Esophagus muscularis mucosa (tissue), 4 donors: Measurements from ENCODE around the gene HIP1R. TPM values are rescaled to one million over a fixed set of nuclear protein-coding genes. Genes with fewer than 3 reads are reported as not detected.

ENCODE experiments used
- DNase-seq: peaks from one replicate; pipeline ENCODE4 v3.0.0-alpha.2; 2017; ENCODE audit errors: extremely low spot score
- H3K27ac ChIP-seq, 4 donors: fragments of 200-600 bp; sonication (generic); replicated peaks in 1 of 4; 1 replicate in 3 of 4; 2 replicates in 1 of 4; pipeline ENCODE4 v1.5.1; 2016 to 2019; ENCODE audit warnings: mild to moderate bottlenecking in 1 of 4
- H3K27me3 ChIP-seq, 4 donors: fragments of 200-600 bp; sonication (generic); one replicate each; pipeline versions ENCODE4 v1.5.1 to v1.6.0; 2016 to 2019
- H3K36me3 ChIP-seq, 4 donors: fragments of 200-600 bp; sonication (generic); one replicate each; pipeline ENCODE4 v1.5.1; 2016 to 2019
- H3K4me1 ChIP-seq, 4 donors: fragments of 200-600 bp; sonication (generic); one replicate each; pipeline ENCODE4 v1.5.1; 2016 to 2019
- H3K4me3 ChIP-seq, 4 donors: fragments of 200-600 bp; sonication (generic); 1 replicate in 2 of 4; 2 replicates in 2 of 4; pipeline ENCODE4 v1.5.1; 2016 to 2019; ENCODE audit warnings: mild to moderate bottlenecking in 4 of 4, moderate library complexity in 1 of 4
- H3K9me3 ChIP-seq, 4 donors: fragments of 200-600 bp; sonication (generic); 1 replicate in 3 of 4; 2 replicates in 1 of 4; pipeline ENCODE4 v1.5.1; 2016 to 2019
- EP300 ChIP-seq: sonication (generic); formaldehyde crosslinking; IDR thresholded peaks from one replicate; pipeline ENCODE4 v1.6.1; 2017; ENCODE audit warnings: antibody characterized with exemption
- POLR2A ChIP-seq: fragments of 450-650 bp; IDR thresholded peaks from one replicate; pipeline ENCODE4 v1.6.1; 2017; ENCODE audit warnings: antibody characterized with exemption, moderate library complexity, mild to moderate bottlenecking, low read depth
- POLR2AphosphoS5 ChIP-seq, 2 donors: sonication (generic); formaldehyde crosslinking; IDR thresholded peaks; one replicate each; pipeline ENCODE4 v1.6.1; 2017; ENCODE audit warnings: antibody characterized with exemption in 2 of 2
- WGBS: methylation state at CpG from one replicate; pipeline ENCODE4 v1.1.5; 2018; 5-methylcytosine and 5-hydroxymethylcytosine counted together
- intact Hi-C: fragments of 100-400 bp; cut with DNase I; formaldehyde crosslinking; loops from one replicate; pipeline ENCODE4 v1.15.1; 2023
- total RNA-seq, 4 donors: library from RNA; depleted of rRNA; stranded (reverse); fragments of >200 nt; gene quantifications; one replicate each; pipeline versions ENCODE4 v1.1.0 to v1.2.1, GENCODE V29; 2016
- TF ChIP-seq, protein P1 (sequence below), 3 experiments: fragments of 200-600 bp in 2 of 3; fragments of 450-650 bp in 1 of 3; sonication (generic) in 2 of 3; IDR thresholded peaks; one replicate each; pipeline ENCODE4 v1.5.1; 2017 to 2019; ENCODE audit warnings: antibody characterized with exemption in 3 of 3, mild to moderate bottlenecking in 2 of 3, moderate library complexity in 1 of 3

Gene HIP1R
- total RNA-seq, 4 donors from 2014 or later, result 13.3 to 38.3 (median 23.7) TPM

DNA sequence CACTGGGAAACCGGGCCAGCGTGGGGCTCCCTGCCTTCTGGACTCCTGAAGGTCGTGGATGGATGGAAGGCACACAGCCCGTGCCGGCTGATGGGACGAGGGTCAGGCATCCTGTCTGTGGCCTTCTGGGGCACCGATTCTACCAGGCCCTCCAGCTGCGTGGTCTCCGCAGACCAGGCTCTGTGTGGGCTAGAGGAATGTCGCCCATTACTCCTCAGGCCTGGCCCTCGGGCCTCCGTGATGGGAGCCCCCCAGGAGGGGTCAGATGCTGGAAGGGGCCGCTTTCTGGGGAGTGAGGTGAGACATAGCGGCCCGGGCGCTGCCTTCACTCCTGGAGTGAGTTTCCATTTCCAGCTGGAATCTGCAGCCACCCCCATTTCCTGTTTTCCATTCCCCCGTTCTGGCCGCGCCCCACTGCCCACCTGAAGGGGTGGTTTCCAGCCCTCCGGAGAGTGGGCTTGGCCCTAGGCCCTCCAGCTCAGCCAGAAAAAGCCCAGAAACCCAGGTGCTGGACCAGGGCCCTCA is 26.9 kb downstream of the HIP1R start:
- Histone ChIP-seq H3K4me1 (peaks cover 42 to 58% (median 53%) of the 10 kb centered on the region in 4 donors), H3K4me3 (no peak overlapping the region), H3K36me3 (peaks cover 5 to 73% (median 57%) of the 10 kb centered on the region in 4 donors), H3K9me3 (no peaks in the 10 kb centered on the region), H3K27me3 (no peaks in the 10 kb centered on the region), H3K27ac (peak overlapping the region; percentile 52 to 71 (median 62))
- TF ChIP-seq, protein P1, sequence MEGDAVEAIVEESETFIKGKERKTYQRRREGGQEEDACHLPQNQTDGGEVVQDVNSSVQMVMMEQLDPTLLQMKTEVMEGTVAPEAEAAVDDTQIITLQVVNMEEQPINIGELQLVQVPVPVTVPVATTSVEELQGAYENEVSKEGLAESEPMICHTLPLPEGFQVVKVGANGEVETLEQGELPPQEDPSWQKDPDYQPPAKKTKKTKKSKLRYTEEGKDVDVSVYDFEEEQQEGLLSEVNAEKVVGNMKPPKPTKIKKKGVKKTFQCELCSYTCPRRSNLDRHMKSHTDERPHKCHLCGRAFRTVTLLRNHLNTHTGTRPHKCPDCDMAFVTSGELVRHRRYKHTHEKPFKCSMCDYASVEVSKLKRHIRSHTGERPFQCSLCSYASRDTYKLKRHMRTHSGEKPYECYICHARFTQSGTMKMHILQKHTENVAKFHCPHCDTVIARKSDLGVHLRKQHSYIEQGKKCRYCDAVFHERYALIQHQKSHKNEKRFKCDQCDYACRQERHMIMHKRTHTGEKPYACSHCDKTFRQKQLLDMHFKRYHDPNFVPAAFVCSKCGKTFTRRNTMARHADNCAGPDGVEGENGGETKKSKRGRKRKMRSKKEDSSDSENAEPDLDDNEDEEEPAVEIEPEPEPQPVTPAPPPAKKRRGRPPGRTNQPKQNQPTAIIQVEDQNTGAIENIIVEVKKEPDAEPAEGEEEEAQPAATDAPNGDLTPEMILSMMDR (IDR thresholded peaks at IDR 0.05), result no peak
- TF ChIP-seq EP300 (no peak), POLR2AphosphoS5 (IDR thresholded peaks at IDR 0.05) (no peak), POLR2A (no peak)
- intact Hi-C loops, result no loop called here
- WGBS, result 59% methylated on average over 20 of the region's 20 CpGs
- no peak for DNase-seq

DNA sequence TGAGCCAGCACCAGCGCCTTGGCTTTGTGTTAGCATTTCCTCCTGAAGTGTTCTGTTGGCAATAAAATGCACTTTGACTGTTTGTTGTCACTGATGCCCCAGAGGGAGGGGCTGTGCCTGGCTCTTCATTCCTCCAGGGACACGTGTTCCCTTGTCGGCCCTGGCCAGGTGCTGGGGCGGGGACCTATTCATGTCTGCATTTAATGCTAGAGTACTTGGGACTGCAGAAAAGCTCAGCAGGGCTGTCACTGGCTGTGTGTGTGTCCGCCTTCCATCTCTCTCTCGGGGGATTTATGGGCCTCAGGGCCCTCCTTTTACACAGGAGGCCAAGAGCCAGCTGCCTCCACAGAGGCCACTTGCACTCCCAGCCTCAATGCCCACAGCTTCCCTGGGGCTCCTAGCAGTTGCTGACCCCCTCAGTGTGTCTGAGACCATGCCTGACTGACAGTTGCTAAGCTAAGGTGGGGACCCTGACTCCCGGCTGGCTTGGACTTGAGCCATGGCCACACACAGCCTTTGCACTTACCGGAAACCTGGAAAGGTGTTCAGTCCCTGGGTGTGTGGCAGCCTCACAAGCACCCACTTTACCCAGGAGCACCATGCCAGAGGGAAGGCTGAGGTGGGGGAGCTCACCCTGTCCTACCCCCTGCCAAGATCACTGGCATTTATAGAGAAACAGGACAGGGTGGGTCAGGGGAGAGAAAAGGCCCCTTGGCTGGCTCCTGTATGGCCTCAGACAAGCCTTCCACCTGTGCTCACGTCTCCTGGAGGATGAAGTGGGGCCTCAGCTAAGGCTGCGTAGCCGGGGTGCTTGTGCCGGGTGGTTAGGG is 27.8 kb downstream of the HIP1R start:
- no peaks in the 10 kb centered on the region for H3K27me3 ChIP-seq
- DNase-seq, result no peak
- peaks cover 51 to 65% (median 59%) of the 10 kb centered on the region in 4 donors for H3K4me1 ChIP-seq
- peaks cover 13 to 67% (median 61%) of the 10 kb centered on the region in 4 donors for H3K36me3 ChIP-seq
- peak overlapping the region; percentile 58 to 66 (median 61) for H3K27ac ChIP-seq
- TF ChIP-seq EP300, result no peak
- TF ChIP-seq POLR2AphosphoS5 (IDR thresholded peaks at IDR 0.05), result peak in 1 of 2 donors; percentile 12
- intact Hi-C loops, result no loop called here
- no peak overlapping the region for H3K4me3 ChIP-seq
- 76% methylated on average over 7 of the region's 12 CpGs for WGBS
- H3K9me3 ChIP-seq, result no peaks in the 10 kb centered on the region

DNA sequence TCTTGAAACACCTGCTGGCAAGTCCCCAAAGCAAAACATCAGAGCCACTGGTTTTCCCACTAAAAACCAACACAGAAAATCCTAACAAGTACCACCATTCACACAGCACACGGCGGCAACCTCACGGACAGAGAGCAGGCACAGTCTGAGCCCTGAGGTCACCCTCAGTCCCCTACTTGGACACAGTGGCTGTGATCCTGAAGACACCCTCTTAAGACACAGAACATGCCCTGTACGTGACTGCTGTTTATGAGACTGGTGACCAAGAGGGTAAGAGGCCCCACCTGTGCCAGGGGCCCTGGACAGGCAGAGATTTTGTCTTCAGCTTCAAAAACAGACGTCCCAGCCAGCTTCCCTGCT is 29.6 kb downstream of the HIP1R start:
- intact Hi-C loops, result no loop called here
- Histone ChIP-seq H3K4me1 (peaks cover 58 to 79% (median 69%) of the 10 kb centered on the region in 4 donors), H3K9me3 (no peaks in the 10 kb centered on the region), H3K27ac (peak overlapping the region in 2 of 4 donors; percentile 20 to 56), H3K4me3 (no peak overlapping the region), H3K27me3 (no peaks in the 10 kb centered on the region), H3K36me3 (peaks cover 29 to 69% (median 63%) of the 10 kb centered on the region in 4 donors)
- no peak for TF ChIP-seq EP300
- TF ChIP-seq, protein P1 (IDR thresholded peaks at IDR 0.05), result no peak
- TF ChIP-seq POLR2A, result no peak
- no peak for TF ChIP-seq POLR2AphosphoS5 (IDR thresholded peaks at IDR 0.05)
- 69% methylated on average over 4 of the region's 5 CpGs for WGBS
- DNase-seq, result no peak

DNA sequence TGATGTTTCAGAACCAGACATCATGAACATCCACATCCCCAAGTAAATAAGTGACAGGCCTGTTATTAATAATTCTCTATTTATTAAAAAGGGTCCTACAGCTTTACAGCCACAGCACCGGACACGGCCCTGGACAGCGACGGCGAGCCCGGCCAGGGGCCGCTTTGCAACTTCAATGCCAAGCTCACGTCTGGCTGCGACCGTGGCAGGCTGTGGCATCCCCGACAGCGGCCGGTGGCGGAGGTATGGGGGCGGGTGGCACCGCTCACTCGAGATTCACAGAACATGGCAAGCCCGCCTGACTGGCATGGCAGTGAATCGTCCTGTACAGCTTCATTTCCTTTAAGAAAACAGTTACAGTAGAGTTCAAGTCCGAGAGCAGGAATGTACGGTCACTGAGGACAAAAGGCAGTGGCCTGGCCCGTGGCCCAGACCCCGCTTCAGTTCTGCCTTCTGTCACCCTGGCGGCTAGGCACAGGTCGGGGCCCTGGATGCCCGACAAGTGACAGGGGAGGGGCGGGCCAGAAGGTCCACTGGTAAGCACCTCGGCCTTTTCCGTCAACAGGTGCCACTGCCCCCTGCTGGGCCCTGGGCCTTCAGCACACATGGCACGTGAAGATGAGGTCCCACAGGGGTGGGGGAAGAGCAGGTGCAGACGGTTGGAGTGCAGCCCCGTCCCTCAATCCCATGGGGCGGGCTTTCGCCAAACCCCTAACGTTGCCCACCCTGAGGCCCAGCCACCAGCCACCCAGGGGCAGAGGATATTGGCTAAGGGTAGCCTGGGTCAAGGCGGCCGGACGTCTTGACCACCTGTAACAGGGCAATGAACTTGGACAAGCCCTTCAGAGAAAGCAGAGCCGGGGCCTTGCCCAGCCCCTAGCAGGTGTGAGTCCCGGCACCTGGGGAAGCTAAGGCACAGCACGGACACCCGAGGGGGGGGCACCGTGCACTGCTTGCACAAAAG is 30.3 kb downstream of the HIP1R start:
- DNase-seq, result no peak
- peaks cover 58 to 79% (median 69%) of the 10 kb centered on the region in 4 donors for H3K4me1 ChIP-seq
- H3K27ac ChIP-seq, result peak overlapping the region; percentile 3 to 56 (median 32)
- H3K9me3 ChIP-seq, result no peaks in the 10 kb centered on the region
- H3K27me3 ChIP-seq, result no peaks in the 10 kb centered on the region
- TF ChIP-seq EP300 (no peak), POLR2AphosphoS5 (IDR thresholded peaks at IDR 0.05) (peak in 1 of 2 donors; percentile 36), POLR2A (no peak)
- TF ChIP-seq, protein P1 (IDR thresholded peaks at IDR 0.05), result peak in 1 of 3 experiments; percentile 38
- intact Hi-C loops, result no loop called here
- no peak overlapping the region for H3K4me3 ChIP-seq
- WGBS, result 62% methylated on average over 9 of the region's 43 CpGs
- peaks cover 29 to 72% (median 66%) of the 10 kb centered on the region in 4 donors for H3K36me3 ChIP-seq
